ENCODE measurements around the gene CTBP2. TPM values are rescaled to one million over a fixed set of nuclear protein-coding genes. Genes with fewer than 3 reads are reported as not detected.
A peak's percentile ranks its signal among the peaks of the same experiment; 100 is the strongest.

Gene CTBP2
- total RNA-seq, 1 donor from 2014 or later = 57.7 TPM

DNA sequence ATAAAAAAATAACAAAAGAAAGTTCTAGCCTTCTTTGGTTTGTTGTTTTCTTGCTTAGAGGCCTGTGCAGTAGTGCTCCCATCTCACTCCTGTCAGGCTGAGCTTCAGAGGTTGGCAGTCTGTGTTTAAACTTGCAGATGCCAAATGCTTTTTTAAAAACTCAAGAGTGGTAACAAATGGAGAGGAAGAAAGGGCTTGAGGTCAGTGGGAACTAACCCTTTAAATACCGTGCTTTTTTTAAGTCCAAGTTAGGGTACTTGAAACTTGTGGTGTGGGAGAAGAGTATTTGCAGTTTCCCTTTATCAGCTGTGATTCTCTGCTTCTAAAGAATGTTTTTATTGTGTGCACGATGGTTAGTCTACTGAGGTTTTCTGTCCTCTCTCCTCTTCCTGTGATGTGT is 189.1 kb downstream of the CTBP2 start:
- DNase-seq (ENCODE audit: low spot score in 2 of 2) = no peak
- H3K4me1 ChIP-seq = peaks cover 3 to 22% of the 10 kb centered on the region in 2 donors
- TF ChIP-seq, protein P1, sequence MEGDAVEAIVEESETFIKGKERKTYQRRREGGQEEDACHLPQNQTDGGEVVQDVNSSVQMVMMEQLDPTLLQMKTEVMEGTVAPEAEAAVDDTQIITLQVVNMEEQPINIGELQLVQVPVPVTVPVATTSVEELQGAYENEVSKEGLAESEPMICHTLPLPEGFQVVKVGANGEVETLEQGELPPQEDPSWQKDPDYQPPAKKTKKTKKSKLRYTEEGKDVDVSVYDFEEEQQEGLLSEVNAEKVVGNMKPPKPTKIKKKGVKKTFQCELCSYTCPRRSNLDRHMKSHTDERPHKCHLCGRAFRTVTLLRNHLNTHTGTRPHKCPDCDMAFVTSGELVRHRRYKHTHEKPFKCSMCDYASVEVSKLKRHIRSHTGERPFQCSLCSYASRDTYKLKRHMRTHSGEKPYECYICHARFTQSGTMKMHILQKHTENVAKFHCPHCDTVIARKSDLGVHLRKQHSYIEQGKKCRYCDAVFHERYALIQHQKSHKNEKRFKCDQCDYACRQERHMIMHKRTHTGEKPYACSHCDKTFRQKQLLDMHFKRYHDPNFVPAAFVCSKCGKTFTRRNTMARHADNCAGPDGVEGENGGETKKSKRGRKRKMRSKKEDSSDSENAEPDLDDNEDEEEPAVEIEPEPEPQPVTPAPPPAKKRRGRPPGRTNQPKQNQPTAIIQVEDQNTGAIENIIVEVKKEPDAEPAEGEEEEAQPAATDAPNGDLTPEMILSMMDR (IDR thresholded peaks at IDR 0.05) = no peak
- H3K36me3 ChIP-seq = peaks cover 9 to 31% of the 10 kb centered on the region in 2 donors
- intact Hi-C loops (cut with DNase I) = no loop called here
- no peaks in the 10 kb centered on the region for H3K27me3 ChIP-seq
- no peaks in the 10 kb centered on the region for H3K9me3 ChIP-seq
- no peak overlapping the region for H3K4me3 ChIP-seq
- peak overlapping the region; percentile 67 to 69 for H3K27ac ChIP-seq

DNA sequence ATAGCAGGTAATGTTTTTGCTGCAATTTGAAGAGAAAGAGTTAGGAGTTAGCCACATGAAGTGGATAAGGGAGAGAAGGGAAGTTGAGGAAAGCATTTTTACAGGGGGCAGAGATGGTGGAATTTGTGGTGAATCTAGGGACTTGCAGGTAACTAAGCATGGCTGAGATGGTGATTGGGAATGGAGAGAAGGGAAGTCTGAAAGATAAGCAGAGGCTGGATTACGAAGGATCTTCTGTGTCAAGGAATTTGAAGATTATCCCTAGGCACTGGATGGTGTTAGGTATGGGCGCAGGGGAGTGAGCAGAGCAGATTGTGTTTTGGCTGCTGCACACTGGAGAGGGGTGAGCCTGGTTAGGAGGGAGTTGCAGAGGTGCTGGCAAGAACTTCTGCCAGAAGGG is 193.1 kb downstream of the CTBP2 start:
- TF ChIP-seq, protein P1 (IDR thresholded peaks at IDR 0.05) = no peak
- no peak for DNase-seq (ENCODE audit: low spot score in 2 of 2)
- Histone ChIP-seq H3K9me3 (no peaks in the 10 kb centered on the region), H3K27ac (no peak overlapping the region), H3K36me3 (peaks cover 0 to 15% of the 10 kb centered on the region in 2 donors), H3K27me3 (no peaks in the 10 kb centered on the region), H3K4me3 (no peak overlapping the region), H3K4me1 (peaks cover 3 to 22% of the 10 kb centered on the region in 2 donors)
- intact Hi-C loops (cut with DNase I) = no loop called here

DNA sequence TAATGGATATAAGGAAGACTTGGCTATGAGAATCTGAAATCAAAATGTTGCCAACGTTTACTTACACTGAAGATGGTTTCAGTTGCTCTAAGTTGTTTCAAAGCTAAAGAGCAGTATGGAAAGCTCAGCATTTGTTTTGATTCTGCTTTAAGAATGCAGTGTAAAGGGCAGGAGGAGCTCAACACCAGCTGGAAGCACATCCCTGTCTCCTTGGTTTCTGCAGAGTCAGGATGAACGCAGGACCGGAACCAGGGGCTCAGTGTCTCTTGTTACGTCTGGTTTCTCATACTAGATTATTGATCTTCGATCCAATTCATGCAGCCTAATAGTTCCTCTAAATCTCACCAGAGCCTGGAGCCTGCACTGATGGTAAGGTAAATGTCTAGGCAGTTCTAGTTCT is 194.4 kb downstream of the CTBP2 start:
- H3K36me3 ChIP-seq = peaks cover 0 to 15% of the 10 kb centered on the region in 2 donors
- no peak for DNase-seq (ENCODE audit: low spot score in 2 of 2)
- no peaks in the 10 kb centered on the region for H3K27me3 ChIP-seq
- TF ChIP-seq, protein P1 (IDR thresholded peaks at IDR 0.05) = no peak
- H3K9me3 ChIP-seq = no peaks in the 10 kb centered on the region
- no peak overlapping the region for H3K27ac ChIP-seq
- intact Hi-C loops (cut with DNase I) = no loop called here
- H3K4me3 ChIP-seq = no peak overlapping the region
- peaks cover 7 to 20% of the 10 kb centered on the region in 2 donors for H3K4me1 ChIP-seq

DNA sequence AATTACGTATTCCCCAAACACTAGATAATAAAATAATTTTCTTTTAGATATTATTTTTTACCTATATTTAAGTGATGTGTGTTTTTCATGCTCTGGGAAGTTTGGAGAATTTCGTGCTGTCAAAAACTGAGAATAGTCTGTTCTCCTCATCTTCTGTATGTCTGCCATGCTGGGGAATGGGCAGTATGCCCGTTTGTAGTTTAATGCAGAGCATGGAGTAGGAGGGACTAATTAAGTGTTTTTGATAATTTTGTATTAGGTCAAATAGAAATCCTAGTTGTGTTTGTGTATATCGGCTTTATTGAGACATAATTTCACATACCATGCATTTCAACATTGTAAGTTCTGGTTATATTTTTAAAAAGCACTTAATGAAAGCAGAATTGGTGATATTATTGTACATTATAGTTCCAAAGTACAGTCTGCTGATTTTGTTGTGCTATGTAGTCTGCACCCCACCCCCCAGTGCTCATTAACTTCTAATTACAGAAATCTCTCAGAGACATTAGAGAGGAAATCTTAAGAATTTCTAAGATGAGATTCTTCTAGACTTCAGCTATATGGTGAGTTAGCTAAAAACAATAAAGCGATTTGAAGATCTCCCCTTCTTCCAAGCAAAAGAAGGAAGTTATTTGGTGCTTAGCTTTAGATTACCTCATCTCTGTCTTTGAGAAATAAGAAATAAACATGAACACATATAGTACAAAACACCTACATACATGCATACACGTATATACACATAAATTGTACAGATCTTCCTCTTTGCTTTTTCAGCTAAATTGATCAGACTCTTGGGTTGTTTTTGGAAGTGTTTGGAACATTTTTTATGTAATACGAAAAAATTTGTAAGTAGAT is 196.3 kb downstream of the CTBP2 start:
- TF ChIP-seq, protein P1 (IDR thresholded peaks at IDR 0.05) = no peak
- intact Hi-C loops (cut with DNase I) = loop anchor here (5.0 kb wide), 1 partner anchor 42 kb away; no protein-coding TSS in a partner anchor
- H3K27me3 ChIP-seq = no peaks in the 10 kb centered on the region
- H3K27ac ChIP-seq = no peak overlapping the region
- peaks cover 0 to 13% of the 10 kb centered on the region in 2 donors for H3K36me3 ChIP-seq
- no peaks in the 10 kb centered on the region for H3K9me3 ChIP-seq
- peaks cover 8 to 10% of the 10 kb centered on the region in 2 donors for H3K4me1 ChIP-seq
- no peak for DNase-seq (ENCODE audit: low spot score in 2 of 2)
- H3K4me3 ChIP-seq = no peak overlapping the region

- intact Hi-C loops (cut with DNase I) = loop anchor here (5.0 kb wide), 1 partner anchor 40 kb away; no protein-coding TSS in a partner anchor
- Histone ChIP-seq H3K36me3 (peaks cover 0 to 8% of the 10 kb centered on the region in 2 donors), H3K4me1 (peaks cover 5 to 8% of the 10 kb centered on the region in 2 donors), H3K27ac (no peak overlapping the region), H3K4me3 (no peak overlapping the region), H3K27me3 (no peaks in the 10 kb centered on the region), H3K9me3 (no peaks in the 10 kb centered on the region)
- TF ChIP-seq, protein P1 (IDR thresholded peaks at IDR 0.05) = no peak
- no peak for DNase-seq (ENCODE audit: low spot score in 2 of 2)
Observed at GRCh38 chr10:124962421-124962820, 197.9 kb downstream of the CTBP2 start.

All from ascending aorta (tissue), 2 donors.